HG02610 (cell line): ENCODE measurements around the gene MLLT10.
"Not testable (repeated sequence)": the region's sequence is repeated elsewhere in the genome, so short reads cannot be mapped to it uniquely, and the experiment has no call there.

Source experiments
- ATAC-seq: cut with Tn5 transposase; IDR thresholded peaks from one replicate; pipeline ENCODE4 v1.9.1; 2021; ENCODE audit warnings: mild to moderate bottlenecking, moderate library complexity; ENCODE audit not compliant: unreplicated experiment

MLLT10 gene

GRCh38 chr10:21570761-21571521, 36.9 kb downstream of the MLLT10 start:
- ATAC-seq: no peak

- no peak for ATAC-seq
Measured at GRCh38 chr10:21572578-21572977, 38.5 kb downstream of the MLLT10 start.

DNA sequence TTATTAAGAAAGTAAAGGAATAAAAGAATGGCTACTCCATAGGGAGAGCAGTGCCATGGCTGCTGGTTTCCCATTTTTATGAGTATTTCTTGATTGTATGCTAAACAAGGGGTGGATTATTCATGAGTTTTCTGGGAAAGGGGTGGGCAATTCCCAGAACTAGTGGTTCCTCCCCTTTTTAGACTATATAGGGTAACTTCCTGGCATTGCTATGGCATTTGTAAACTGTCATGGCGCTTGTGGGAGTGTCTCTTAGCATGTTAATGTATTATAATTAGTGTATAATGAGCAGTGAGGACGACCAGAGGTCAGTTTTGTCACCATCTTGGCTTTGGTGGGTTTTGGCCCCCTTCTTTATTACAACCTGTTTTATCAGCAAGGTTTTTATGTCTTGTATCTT, 40.5 kb downstream of the MLLT10 start:
- not testable (repeated sequence) for ATAC-seq

DNA sequence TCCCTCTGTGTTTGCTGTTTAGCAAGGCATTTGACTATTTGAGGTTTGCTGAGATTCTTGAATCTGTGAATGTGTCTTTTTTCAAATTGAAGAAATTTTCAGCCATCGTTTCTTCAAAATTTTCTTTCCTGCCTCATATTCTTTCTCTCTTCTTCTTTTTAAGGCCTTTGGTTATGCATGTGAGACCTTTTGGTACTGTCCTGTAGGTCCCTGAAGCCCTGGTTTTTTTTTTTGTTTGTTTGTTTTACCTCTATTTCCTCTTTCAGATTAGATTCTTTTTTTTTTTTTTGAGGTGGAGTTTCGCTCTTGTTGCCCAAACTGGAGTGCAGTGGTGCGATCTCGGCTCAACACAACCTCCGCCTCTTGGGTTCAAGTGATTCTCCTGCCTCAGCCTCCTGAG, 45.3 kb downstream of the MLLT10 start:
- no peak for ATAC-seq

- peak; percentile 82 for ATAC-seq
Measured at GRCh38 chr10:21581421-21581834, 47.4 kb downstream of the MLLT10 start.

GRCh38 chr10:21584834-21585530, 51.0 kb downstream of the MLLT10 start:
- ATAC-seq: no peak

GRCh38 chr10:21587391-21587790, 53.4 kb downstream of the MLLT10 start:
- no peak for ATAC-seq

DNA sequence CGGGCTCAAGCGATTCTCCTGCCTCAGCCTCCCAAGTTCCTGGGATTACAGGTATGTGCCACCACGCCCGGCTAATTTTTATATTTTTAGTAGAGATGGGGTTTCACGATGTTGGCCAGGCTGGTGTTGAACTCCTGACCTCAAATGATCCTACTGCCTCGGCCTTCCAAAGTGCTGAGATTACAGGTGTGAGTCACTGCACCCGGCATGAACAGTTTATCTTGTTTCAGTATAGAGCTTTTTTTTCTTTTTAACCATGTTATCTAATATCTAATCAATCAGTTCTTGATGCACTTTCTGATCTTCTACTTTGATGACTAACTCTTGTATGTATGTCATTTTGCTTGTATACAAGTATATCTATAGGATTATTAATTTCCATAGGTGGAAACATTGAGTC, 54.1 kb downstream of the MLLT10 start:
- not testable (repeated sequence) for ATAC-seq

- no peak for ATAC-seq
Measured at GRCh38 chr10:21593986-21594385, 60.0 kb downstream of the MLLT10 start.

- no peak for ATAC-seq
Measured at GRCh38 chr10:21599582-21599981, 65.5 kb downstream of the MLLT10 start.

GRCh38 chr10:21600804-21601433, 66.9 kb downstream of the MLLT10 start:
- no peak for ATAC-seq

DNA sequence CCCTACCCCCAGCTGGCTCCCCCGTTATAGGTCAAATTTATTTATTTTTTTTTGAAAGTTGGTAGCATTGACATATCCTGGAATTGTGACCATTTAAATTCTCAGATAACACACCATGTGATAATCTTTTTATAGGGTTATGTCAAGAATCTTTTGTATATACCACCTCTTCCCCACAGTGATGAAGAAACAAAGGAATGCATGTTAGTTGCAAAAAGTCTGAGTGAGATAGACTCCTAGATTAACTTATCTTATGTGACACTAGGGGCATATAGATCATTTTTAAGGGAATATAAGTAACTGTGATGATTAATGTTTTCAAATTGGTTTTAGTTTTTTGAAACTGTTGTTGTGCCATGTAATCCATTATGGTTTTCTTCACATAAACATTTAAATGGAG, 68.3 kb downstream of the MLLT10 start:
- no peak for ATAC-seq

GRCh38 chr10:21603721-21604120, 69.7 kb downstream of the MLLT10 start:
- ATAC-seq: no peak

- no peak for ATAC-seq
Measured at GRCh38 chr10:21604651-21605050, 70.6 kb downstream of the MLLT10 start.

DNA sequence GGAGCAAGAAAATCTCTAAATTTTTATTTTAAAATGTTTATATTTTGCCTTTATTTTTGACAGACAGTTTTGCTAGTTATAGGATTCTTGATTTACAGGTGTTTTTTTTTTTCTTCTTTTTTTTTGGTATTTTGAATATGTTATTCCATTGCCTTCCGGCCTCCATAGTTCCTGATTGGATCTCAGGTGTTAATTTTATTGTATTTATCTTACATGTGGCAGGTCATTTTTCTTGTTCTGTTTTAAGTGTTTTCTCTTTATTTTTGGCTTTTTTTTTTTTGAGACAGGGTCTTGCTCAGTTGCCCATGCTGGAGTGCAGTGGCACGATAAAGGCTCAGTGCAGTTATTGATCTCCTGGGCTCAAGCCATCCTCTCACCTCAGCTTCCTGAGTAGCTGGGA, 73.9 kb downstream of the MLLT10 start:
- ATAC-seq: no peak

DNA sequence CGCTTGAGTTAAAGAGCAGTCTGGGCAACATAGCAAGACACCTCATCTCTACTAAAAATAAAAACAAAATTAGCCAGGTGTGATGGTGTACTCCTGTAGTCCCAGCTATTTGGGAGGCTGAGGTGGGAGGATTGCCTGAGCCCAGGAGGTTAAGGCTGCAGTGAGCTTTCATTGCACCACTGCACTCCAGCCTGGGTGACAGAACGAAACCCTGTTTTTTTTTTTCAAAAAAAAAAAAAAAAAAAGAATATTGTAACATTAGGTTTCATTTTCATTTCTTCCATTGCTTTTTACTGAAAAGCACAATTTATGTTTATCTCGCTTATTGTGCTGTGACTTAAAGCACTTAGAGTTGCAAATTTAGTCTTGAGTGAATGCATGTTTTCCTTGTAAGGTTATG, 80.0 kb downstream of the MLLT10 start:
- no peak for ATAC-seq

GRCh38 chr10:21617267-21617666, 83.2 kb downstream of the MLLT10 start:
- ATAC-seq: no peak

- ATAC-seq: no peak
Measured at GRCh38 chr10:21623291-21623690, 89.3 kb downstream of the MLLT10 start.

GRCh38 chr10:21624421-21624820, 90.4 kb downstream of the MLLT10 start:
- not testable (repeated sequence) for ATAC-seq

DNA sequence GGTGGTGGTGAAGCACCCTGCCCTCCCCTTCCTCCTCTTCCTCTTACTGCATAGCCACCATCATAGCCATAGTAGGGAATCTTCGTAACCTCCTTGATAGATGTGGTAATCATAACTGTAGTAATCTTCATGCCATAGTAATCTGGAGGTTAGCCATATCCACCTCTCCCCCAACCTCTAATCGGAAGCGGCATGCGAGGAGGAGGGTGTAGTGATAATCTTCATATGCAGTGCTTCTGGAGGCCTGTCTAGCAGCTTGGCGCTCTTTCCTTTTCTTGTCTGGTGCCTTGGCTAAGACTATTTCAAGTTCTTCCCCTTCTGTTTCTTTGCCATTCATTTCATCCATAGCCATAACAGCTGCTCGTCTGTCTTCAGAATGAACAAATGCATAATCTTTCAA, 90.9 kb downstream of the MLLT10 start:
- no peak for ATAC-seq

GRCh38 chr10:21625623-21626229, 91.7 kb downstream of the MLLT10 start:
- no peak for ATAC-seq
